Panc1 (cell line): ENCODE measurements around the gene RENBP. TPM values are rescaled to one million over a fixed set of nuclear protein-coding genes. Genes with fewer than 3 reads are reported as not detected.

Experiments
- ATAC-seq: fragments of 200-7000 bp; cut with Tn5 transposase; 2 replicates; pipeline ENCODE4 v1.9.1; 2020; ENCODE audit warnings: mild to moderate bottlenecking, moderate library complexity
- BruUV-seq: library from RNA; stranded (reverse); fragments of 400-500 nt; replicated peaks from 2 replicates; lab custom pipeline; 2021; lab: Mats Ljungman, UMichigan
- CTCF ChIA-PET: fragments of 300-600 bp; sonication (Branson Sonifier 250); formaldehyde crosslinking; loops from one replicate; lab custom pipeline; 2022; ENCODE audit warnings: antibody characterized with exemption; lab: Charles Lee
- POLR2A ChIA-PET: fragments of 300-600 bp; sonication (Branson Sonifier 250); formaldehyde crosslinking; loops from one replicate; lab custom pipeline; 2022; ENCODE audit warnings: antibody characterized with exemption; lab: Charles Lee
- DNase-seq: peaks from one replicate; pipeline ENCODE4 v3.0.0-alpha.2; 2010; ENCODE audit warnings: low read depth, low spot score
- H3K27ac ChIP-seq: 2 replicates; pipeline ENCODE4 v1.5.1; 2011; ENCODE audit warnings: mild to moderate bottlenecking, low read length, inconsistent platforms
- H3K27me3 ChIP-seq: fragments of 200-500 bp; sonication (Bioruptor generic); 2 replicates; pipeline ENCODE4 v1.6.0; 2014; ENCODE audit warnings: low read length, inconsistent platforms; ENCODE audit not compliant: control insufficient read depth, insufficient read depth
- H3K36me3 ChIP-seq: fragments of 200-500 bp; sonication (Bioruptor generic); 2 replicates; pipeline ENCODE4 v1.5.1; 2014; ENCODE audit warnings: inconsistent platforms, mild to moderate bottlenecking, low read length, moderate library complexity; ENCODE audit not compliant: control insufficient read depth, insufficient read depth
- H3K4me1 ChIP-seq: 2 replicates; pipeline ENCODE4 v1.5.1; 2011; ENCODE audit warnings: inconsistent platforms, mild to moderate bottlenecking, low read length, moderate library complexity; ENCODE audit not compliant: control insufficient read depth, insufficient read depth
- H3K4me3 ChIP-seq, 2 experiments: 2 replicates each; pipeline ENCODE4 v1.5.1; 2011 to 2012; ENCODE audit warnings: low read depth in 2 of 2, low read length in 2 of 2, mild to moderate bottlenecking in 2 of 2, inconsistent platforms in 1 of 2, moderate library complexity in 1 of 2
- H3K9me3 ChIP-seq: fragments of 200-500 bp; sonication (Bioruptor generic); 2 replicates; pipeline ENCODE4 v1.5.1; 2014; ENCODE audit warnings: low read depth, mild to moderate bottlenecking, inconsistent platforms, low read length, moderate library complexity; ENCODE audit not compliant: control insufficient read depth, insufficient read depth
- POLR2AphosphoS5 ChIP-seq: IDR thresholded peaks from 2 replicates; pipeline ENCODE4 v1.6.1; 2012; ENCODE audit warnings: mild to moderate bottlenecking, low read depth, low read length, moderate library complexity
- REST ChIP-seq, 2 experiments: IDR thresholded peaks; 2 replicates each; pipeline ENCODE4 v1.6.1; 2011 to 2012; ENCODE audit warnings: low read depth in 2 of 2, control low read depth in 1 of 2, low read length in 1 of 2, mild to moderate bottlenecking in 1 of 2, moderate library complexity in 1 of 2; ENCODE audit not compliant: insufficient read depth in 1 of 2
- SIN3A ChIP-seq: IDR thresholded peaks from 2 replicates; pipeline ENCODE4 v1.6.1; 2012; ENCODE audit warnings: low read depth, mild to moderate bottlenecking, low read length, moderate library complexity, borderline replicate concordance; ENCODE audit not compliant: insufficient read depth
- TCF7L2 ChIP-seq: IDR thresholded peaks from 2 replicates; pipeline ENCODE4 v1.6.1; 2011; ENCODE audit warnings: mild to moderate bottlenecking, low read depth, low read length, inconsistent platforms
- in situ Hi-C: cut with HindIII; loops from 2 replicates; pipeline ENCODE4 v1.10.0; 2016; ENCODE audit warnings: low sequenced_read_pairs, low pct_unique_long_range_greater_than_20kb
- intact Hi-C: fragments of 100-400 bp; cut with micrococcal nuclease; formaldehyde crosslinking; loops from one replicate; pipeline ENCODE4 v1.10.0; 2022; ENCODE audit not compliant: unreplicated experiment
- total RNA-seq: library from RNA; stranded (reverse); gene quantifications from one replicate; pipeline ENCODE4 v1.2.1, GENCODE V29; 2021; ENCODE audit not compliant: unreplicated experiment
- TF ChIP-seq, protein P1 (sequence below): fragments of 450-650 bp; IDR thresholded peaks from 2 replicates; pipeline ENCODE4 v1.5.1; 2017; ENCODE audit warnings: mild to moderate bottlenecking

Gene RENBP
- total RNA-seq, 1 experiment from 2014 or later = 0.62 TPM

- CTCF ChIA-PET = no interaction called here
- no peak for ATAC-seq
Observed at GRCh38 chrX:153993079-153993478, 48.6 kb upstream of the RENBP start.

GRCh38 chrX:153992180-153992579 is 47.7 kb upstream of the RENBP start:
- Histone ChIP-seq H3K9me3 (no peaks in the 10 kb centered on the region), H3K27ac (no peak overlapping the region), H3K27me3 (no peaks in the 10 kb centered on the region), H3K4me3 (no peak overlapping the region), H3K4me1 (no peaks in the 10 kb centered on the region), H3K36me3 (no peaks in the 10 kb centered on the region)
- BruUV-seq = no TSS peak
- in situ Hi-C loops (no loop called here), intact Hi-C loops (no loop called here)
- ChIA-PET POLR2A (no interaction called here), CTCF (no interaction called here)
- ATAC-seq (no peak), DNase-seq (no peak)
- TF ChIP-seq REST (IDR thresholded peaks at IDR 0.05; ENCODE audit: insufficient read depth in 1 of 2, low read depth in 2 of 2, low read length in 1 of 2) = no peak
- TF ChIP-seq, protein P1, sequence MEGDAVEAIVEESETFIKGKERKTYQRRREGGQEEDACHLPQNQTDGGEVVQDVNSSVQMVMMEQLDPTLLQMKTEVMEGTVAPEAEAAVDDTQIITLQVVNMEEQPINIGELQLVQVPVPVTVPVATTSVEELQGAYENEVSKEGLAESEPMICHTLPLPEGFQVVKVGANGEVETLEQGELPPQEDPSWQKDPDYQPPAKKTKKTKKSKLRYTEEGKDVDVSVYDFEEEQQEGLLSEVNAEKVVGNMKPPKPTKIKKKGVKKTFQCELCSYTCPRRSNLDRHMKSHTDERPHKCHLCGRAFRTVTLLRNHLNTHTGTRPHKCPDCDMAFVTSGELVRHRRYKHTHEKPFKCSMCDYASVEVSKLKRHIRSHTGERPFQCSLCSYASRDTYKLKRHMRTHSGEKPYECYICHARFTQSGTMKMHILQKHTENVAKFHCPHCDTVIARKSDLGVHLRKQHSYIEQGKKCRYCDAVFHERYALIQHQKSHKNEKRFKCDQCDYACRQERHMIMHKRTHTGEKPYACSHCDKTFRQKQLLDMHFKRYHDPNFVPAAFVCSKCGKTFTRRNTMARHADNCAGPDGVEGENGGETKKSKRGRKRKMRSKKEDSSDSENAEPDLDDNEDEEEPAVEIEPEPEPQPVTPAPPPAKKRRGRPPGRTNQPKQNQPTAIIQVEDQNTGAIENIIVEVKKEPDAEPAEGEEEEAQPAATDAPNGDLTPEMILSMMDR = no peak
- no peak for TF ChIP-seq SIN3A
- TF ChIP-seq TCF7L2 = no peak
- TF ChIP-seq POLR2AphosphoS5 = no peak

More at GRCh38 chrX:153993079-153993478, 48.6 kb upstream of the RENBP start:
- Histone ChIP-seq H3K36me3 (no peaks in the 10 kb centered on the region), H3K9me3 (no peaks in the 10 kb centered on the region), H3K27me3 (no peaks in the 10 kb centered on the region), H3K4me1 (no peaks in the 10 kb centered on the region), H3K4me3 (no peak overlapping the region), H3K27ac (no peak overlapping the region)
- no peak for DNase-seq
- no peak for TF ChIP-seq REST (IDR thresholded peaks at IDR 0.05; ENCODE audit: insufficient read depth in 1 of 2, low read depth in 2 of 2, low read length in 1 of 2)
- TF ChIP-seq POLR2AphosphoS5 = no peak
- TF ChIP-seq SIN3A = no peak
- TF ChIP-seq, protein P1 = no peak
- no peak for TF ChIP-seq TCF7L2
- no TSS peak for BruUV-seq
- in situ Hi-C loops = no loop called here
- intact Hi-C loops = no loop called here
- POLR2A ChIA-PET = no interaction called here
